Calu3 (cell line): ENCODE results near the gene TRAK1. TPM values are rescaled to one million over a fixed set of nuclear protein-coding genes. Genes with fewer than 3 reads are reported as not detected.

Experiments used
- BruUV-seq: library from RNA; stranded (reverse); fragments of 400-500 nt; replicated peaks from 2 replicates; lab custom pipeline; 2021; lab: Mats Ljungman, UMichigan
- CTCF ChIA-PET: fragments of 300-600 bp; sonication (Branson Sonifier 250); formaldehyde crosslinking; loops from one replicate; lab custom pipeline; 2022; ENCODE audit warnings: antibody characterized with exemption; lab: Charles Lee
- DNase-seq: peaks from one replicate; pipeline ENCODE4 v3.0.0; 2022
- H3K27ac Mint-ChIP-seq: one replicate; pipeline ENCODE4 v1.8.0; 2022; ENCODE audit warnings: mixed read lengths; ENCODE audit not compliant: unreplicated experiment
- H3K27me3 Mint-ChIP-seq: one replicate; pipeline ENCODE4 v1.8.0; 2022; ENCODE audit warnings: mixed read lengths; ENCODE audit not compliant: unreplicated experiment
- H3K36me3 Mint-ChIP-seq: one replicate; pipeline ENCODE4 v1.8.0; 2022; ENCODE audit warnings: mild to moderate bottlenecking, moderate library complexity, mixed read lengths; ENCODE audit not compliant: insufficient read depth, unreplicated experiment
- H3K4me1 Mint-ChIP-seq: one replicate; pipeline ENCODE4 v1.8.0; 2022; ENCODE audit warnings: mild to moderate bottlenecking, low read depth, mixed read lengths; ENCODE audit not compliant: unreplicated experiment
- H3K4me3 Mint-ChIP-seq: one replicate; pipeline ENCODE4 v1.8.0; 2022; ENCODE audit warnings: mild to moderate bottlenecking, low read depth, moderate library complexity, mixed read lengths; ENCODE audit not compliant: unreplicated experiment
- H3K9me3 Mint-ChIP-seq: one replicate; pipeline ENCODE4 v1.8.0; 2022; ENCODE audit warnings: low read depth, mixed read lengths; ENCODE audit not compliant: unreplicated experiment
- intact Hi-C: fragments of 100-400 bp; cut with micrococcal nuclease; formaldehyde crosslinking; loops from one replicate; pipeline ENCODE4 v1.10.0; 2022; ENCODE audit not compliant: unreplicated experiment
- total RNA-seq: library from RNA; stranded (reverse); gene quantifications from 2 replicates; pipeline ENCODE4 v1.2.3, GENCODE V29; 2022
- TF ChIP-seq, protein P1 (sequence below): fragments of 200-600 bp; IDR thresholded peaks from one replicate; pipeline ENCODE4 v1.8.0; 2022; ENCODE audit warnings: antibody characterized with exemption; ENCODE audit not compliant: unreplicated experiment

TRAK1 gene
- total RNA-seq, 1 experiment from 2014 or later = 108 TPM

DNA sequence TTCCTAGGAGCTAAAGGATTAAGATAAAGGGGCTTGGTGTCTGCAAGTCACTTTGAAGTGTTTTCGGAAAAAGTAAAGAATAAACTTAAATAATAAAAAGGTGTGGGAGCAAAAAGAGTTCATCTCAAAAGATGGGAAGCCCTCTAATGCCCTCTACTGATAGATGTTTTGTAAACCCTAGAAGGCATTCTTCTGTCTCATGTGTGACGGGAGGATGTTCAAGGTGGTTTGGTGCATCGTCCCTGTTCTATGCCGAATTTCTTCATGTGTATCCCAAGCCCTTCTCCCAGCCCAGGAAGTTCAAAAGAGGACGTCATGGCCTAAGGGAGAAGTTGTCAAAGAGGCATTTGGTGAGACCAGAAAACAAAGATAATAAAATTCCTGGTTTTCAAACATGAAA is 137.6 kb downstream of the TRAK1 start:
- no TSS peak for BruUV-seq
- peaks cover 15% of the 10 kb centered on the region for H3K36me3 Mint-ChIP-seq
- H3K9me3 Mint-ChIP-seq = no peaks in the 10 kb centered on the region
- CTCF ChIA-PET = interaction anchor here (1.1 to 1.7 kb wide), 4 partner anchors 215 to 654 kb away, joined by 3 to 15 read pairs (median 6); partner anchors contain the start of gene VIPR1
- no peaks in the 10 kb centered on the region for H3K4me1 Mint-ChIP-seq
- TF ChIP-seq, protein P1, sequence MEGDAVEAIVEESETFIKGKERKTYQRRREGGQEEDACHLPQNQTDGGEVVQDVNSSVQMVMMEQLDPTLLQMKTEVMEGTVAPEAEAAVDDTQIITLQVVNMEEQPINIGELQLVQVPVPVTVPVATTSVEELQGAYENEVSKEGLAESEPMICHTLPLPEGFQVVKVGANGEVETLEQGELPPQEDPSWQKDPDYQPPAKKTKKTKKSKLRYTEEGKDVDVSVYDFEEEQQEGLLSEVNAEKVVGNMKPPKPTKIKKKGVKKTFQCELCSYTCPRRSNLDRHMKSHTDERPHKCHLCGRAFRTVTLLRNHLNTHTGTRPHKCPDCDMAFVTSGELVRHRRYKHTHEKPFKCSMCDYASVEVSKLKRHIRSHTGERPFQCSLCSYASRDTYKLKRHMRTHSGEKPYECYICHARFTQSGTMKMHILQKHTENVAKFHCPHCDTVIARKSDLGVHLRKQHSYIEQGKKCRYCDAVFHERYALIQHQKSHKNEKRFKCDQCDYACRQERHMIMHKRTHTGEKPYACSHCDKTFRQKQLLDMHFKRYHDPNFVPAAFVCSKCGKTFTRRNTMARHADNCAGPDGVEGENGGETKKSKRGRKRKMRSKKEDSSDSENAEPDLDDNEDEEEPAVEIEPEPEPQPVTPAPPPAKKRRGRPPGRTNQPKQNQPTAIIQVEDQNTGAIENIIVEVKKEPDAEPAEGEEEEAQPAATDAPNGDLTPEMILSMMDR = no peak
- no peak overlapping the region for H3K27ac Mint-ChIP-seq
- H3K27me3 Mint-ChIP-seq = peaks cover 14% of the 10 kb centered on the region
- no peak for DNase-seq
- no peak overlapping the region for H3K4me3 Mint-ChIP-seq
- intact Hi-C loops = no loop called here

DNA sequence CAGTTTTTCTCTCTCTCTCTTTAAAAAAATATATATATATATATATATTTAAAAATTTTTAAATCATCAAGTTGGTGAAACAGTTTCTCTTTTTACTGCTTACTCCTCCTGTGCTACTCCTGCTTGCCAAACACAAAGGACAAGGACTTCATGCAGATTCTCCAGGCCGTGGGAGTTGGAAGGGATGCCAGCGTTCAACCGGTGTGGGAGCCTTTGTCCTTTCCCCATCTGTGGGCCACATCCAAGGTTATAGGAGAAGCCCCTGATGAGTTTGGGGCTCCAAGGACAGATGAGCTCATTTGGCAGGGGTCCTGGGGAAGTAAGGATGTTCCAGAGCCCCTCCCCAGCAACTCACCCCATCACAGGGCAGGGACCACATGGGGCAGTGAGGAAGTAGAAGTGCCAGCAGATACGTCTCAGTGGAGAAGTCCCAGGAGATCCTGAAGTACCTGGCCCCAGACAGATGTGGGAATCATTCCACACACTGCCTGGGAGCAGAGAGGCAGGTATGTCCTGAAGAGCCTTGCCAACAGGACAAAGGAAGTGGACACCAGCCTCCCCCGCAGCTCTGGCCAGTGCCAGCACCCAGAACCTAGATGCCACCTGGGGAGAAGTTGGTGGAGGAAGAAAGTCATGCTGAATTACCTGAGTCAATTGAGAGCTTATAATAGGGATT is 138.2 kb downstream of the TRAK1 start:
- Mint-ChIP-seq H3K36me3 (peaks cover 11% of the 10 kb centered on the region), H3K4me3 (no peak overlapping the region), H3K27me3 (peaks cover 20% of the 10 kb centered on the region), H3K9me3 (no peaks in the 10 kb centered on the region), H3K4me1 (no peaks in the 10 kb centered on the region), H3K27ac (no peak overlapping the region)
- CTCF ChIA-PET = interaction anchor here (0.6 to 2.3 kb wide), 18 partner anchors 18 to 653 kb away, joined by 3 to 15 read pairs (median 4); partner anchors contain the start of gene VIPR1
- intact Hi-C loops = no loop called here
- BruUV-seq = no TSS peak
- TF ChIP-seq, protein P1 = no peak
- DNase-seq = no peak

DNA sequence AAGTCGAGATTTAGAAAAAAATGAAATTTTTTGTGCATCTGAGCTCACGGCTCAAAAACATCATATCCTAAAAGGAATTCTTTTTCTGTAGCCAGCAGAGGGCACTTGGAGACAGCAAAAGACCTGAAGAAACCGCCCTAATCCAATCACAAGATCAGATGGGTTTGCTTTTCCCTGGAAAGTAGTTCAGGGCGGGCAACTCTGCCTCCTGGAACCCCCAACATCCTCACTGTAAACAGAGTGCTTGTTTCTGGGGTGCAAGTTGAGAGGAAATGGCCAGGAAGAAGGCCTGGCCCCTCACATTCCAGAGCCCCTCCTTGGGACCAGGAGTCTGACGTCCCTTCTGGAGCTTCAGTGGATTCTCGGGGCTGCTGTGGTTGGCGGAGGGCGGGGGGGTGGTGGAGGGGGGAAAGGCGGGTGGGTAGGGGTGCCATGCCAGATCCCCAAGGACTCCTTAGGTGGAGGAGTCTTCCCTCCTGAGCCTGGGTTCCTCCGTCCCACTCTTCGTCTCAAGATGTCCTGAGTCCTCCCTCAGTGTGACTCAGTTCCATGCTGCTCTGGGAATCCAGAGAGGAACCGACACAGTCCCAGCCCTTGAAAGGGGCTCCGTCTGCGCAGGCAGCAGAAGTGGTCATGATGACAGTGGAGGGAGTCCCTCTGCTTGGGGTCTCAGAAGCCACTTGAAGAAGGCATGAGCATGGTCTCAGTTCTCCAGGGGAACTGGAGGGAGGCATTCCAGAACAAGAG is 139.0 kb downstream of the TRAK1 start:
- DNase-seq = peak; percentile 49
- H3K27ac Mint-ChIP-seq = no peak overlapping the region
- peaks cover 8% of the 10 kb centered on the region for H3K36me3 Mint-ChIP-seq
- BruUV-seq = no TSS peak
- H3K4me1 Mint-ChIP-seq = no peaks in the 10 kb centered on the region
- intact Hi-C loops = loop anchor here (1.0 to 2.0 kb wide), 2 partner anchors 213 to 317 kb away; no protein-coding TSS in a partner anchor
- no peak overlapping the region for H3K4me3 Mint-ChIP-seq
- peaks cover 3% of the 10 kb centered on the region for H3K9me3 Mint-ChIP-seq
- H3K27me3 Mint-ChIP-seq = peaks cover 27% of the 10 kb centered on the region
- CTCF ChIA-PET = interaction anchor here (0.6 to 2.3 kb wide), 18 partner anchors 17 to 653 kb away, joined by 3 to 15 read pairs (median 4); partner anchors contain the start of gene VIPR1
- TF ChIP-seq, protein P1 = no peak

DNA sequence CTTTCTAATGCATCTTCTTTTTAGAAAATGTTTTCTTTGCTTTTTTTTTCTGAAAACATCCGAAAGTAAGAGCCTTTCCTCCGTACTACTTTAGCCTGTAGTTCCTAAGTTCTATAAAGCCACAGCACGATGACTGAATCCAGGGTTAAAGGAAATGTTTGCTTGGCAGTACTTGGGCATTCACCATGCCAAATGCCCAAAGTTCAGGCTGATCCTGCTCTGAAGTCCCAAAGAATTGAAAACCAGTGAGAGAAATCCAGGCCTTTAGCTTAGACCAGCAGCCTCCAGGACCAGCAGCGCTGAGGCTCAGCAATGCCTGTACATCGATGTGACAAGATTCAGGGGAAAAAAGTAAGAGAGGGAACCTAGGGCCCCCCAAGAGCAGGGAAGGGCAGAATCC is 139.7 kb downstream of the TRAK1 start:
- intact Hi-C loops = loop anchor here (1.0 to 2.0 kb wide), 2 partner anchors 212 to 316 kb away; no protein-coding TSS in a partner anchor
- peaks cover 4% of the 10 kb centered on the region for H3K9me3 Mint-ChIP-seq
- no peak overlapping the region for H3K4me3 Mint-ChIP-seq
- H3K27ac Mint-ChIP-seq = no peak overlapping the region
- no TSS peak for BruUV-seq
- H3K27me3 Mint-ChIP-seq = peaks cover 35% of the 10 kb centered on the region
- no peak for DNase-seq
- peaks cover 5% of the 10 kb centered on the region for H3K36me3 Mint-ChIP-seq
- TF ChIP-seq, protein P1 = no peak
- CTCF ChIA-PET = interaction anchor here (2.3 kb wide), 1 partner anchor 306 kb away, joined by 9 read pairs; no protein-coding TSS in a partner anchor
- H3K4me1 Mint-ChIP-seq = no peaks in the 10 kb centered on the region
